Neural cell (in vitro differentiated cells): ENCODE measurements around the gene ZNF274.

Source experiments
- CTCF ChIP-seq: fragments of 450-650 bp; IDR thresholded peaks from 2 replicates; pipeline ENCODE4 v1.5.1; 2014; ENCODE audit warnings: antibody characterized with exemption, mild to moderate bottlenecking, moderate library complexity; ENCODE audit not compliant: poor library complexity, severe bottlenecking
- EP300 ChIP-seq: fragments of 450-650 bp; conservative IDR thresholded peaks from 2 replicates; pipeline ENCODE4 v1.6.1; 2014; ENCODE audit warnings: antibody characterized with exemption, mild to moderate bottlenecking, moderate library complexity; ENCODE audit not compliant: poor library complexity, severe bottlenecking
- EZH2 ChIP-seq: fragments of 200-600, 300-800 bp; shearing (Covaris generic), sonication (generic); IDR thresholded peaks from 2 replicates; pipeline ENCODE4 v1.6.1; 2014; ENCODE audit warnings: antibody characterized with exemption, low read length, borderline replicate concordance, mild to moderate bottlenecking; ENCODE audit not compliant: insufficient read depth, poor library complexity, severe bottlenecking
- POLR2AphosphoS5 ChIP-seq: IDR thresholded peaks from 2 replicates; pipeline ENCODE4 v1.6.1; 2012
- RAD21 ChIP-seq: fragments of 450-650 bp; conservative IDR thresholded peaks from 2 replicates; pipeline ENCODE4 v1.6.1; 2014; ENCODE audit warnings: antibody characterized with exemption, mild to moderate bottlenecking, moderate library complexity
- REST ChIP-seq: IDR thresholded peaks from 2 replicates; pipeline ENCODE4 v1.6.1; 2012; ENCODE audit warnings: borderline replicate concordance
- SMC3 ChIP-seq: fragments of 450-650 bp; conservative IDR thresholded peaks from 2 replicates; pipeline ENCODE4 v1.6.1; 2014; ENCODE audit warnings: antibody characterized with exemption, mild to moderate bottlenecking, moderate library complexity; ENCODE audit not compliant: poor library complexity
- TAF1 ChIP-seq: IDR thresholded peaks from 2 replicates; pipeline ENCODE4 v1.6.1; 2012; ENCODE audit warnings: low read depth

- TF ChIP-seq CTCF (no peak), POLR2AphosphoS5 (no peak), EP300 (no peak), REST (no peak), EZH2 (no peak), RAD21 (no peak), SMC3 (no peak), TAF1 (no peak)
These were observed 29.6 kb downstream of the ZNF274 start for GRCh38 chr19:58212336-58213074.
